Stimulated activated CD4-positive, alpha-beta T cell treated with anti-CD3 and anti-CD28 coated beads, Interleukin-1b, Interleukin-23, amount 100 ng/mL, for 48 hours (primary cell): ENCODE results near the gene NPL.
A peak's percentile ranks its signal among the peaks of the same experiment; 100 is the strongest.

Source experiments
- DNase-seq: peaks from one replicate; pipeline ENCODE4 v3.0.0-alpha.2; 2020

The NPL gene

GRCh38 chr1:182875889-182876288 lies 86.3 kb downstream of the NPL start:
- DNase-seq, result no peak

GRCh38 chr1:182877331-182877730 lies 87.8 kb downstream of the NPL start:
- no peak for DNase-seq

GRCh38 chr1:182877842-182878241 lies 88.3 kb downstream of the NPL start:
- DNase-seq, result peak; percentile 34
